ENCODE data around the gene ATF6B.

DNA sequence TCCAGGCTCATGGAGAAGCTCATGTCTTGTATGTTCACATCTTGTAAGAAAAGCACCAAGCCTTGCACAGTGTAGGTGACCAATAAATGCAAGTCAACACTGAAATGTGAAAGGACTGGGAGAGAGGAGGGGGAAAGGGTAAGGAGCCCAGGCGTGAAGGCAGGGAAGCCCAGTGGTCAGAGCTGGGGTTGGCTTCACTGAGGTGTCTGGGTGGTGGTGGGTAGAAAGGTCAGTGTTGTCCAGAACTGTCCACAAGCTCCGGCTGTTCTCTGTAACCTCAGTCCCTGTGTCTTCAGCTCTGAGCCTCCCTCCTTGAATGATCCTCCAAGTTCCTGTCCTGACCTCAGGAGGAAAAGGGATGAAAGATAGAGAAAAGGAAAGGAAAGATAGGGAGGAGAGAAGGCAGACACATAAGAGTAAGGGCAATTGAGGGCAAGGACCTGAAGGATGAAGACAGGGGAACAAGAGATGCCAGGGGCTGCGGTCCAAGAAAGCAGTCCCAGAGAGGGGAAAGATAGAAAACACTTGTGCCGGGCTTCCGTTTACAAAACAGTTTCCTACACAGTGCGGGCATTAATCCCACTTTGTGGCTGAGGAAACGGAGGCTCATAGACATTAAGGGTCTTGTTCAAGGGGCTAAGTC, 16.5 kb downstream of the ATF6B start:
- TF ChIP-seq, protein P1, sequence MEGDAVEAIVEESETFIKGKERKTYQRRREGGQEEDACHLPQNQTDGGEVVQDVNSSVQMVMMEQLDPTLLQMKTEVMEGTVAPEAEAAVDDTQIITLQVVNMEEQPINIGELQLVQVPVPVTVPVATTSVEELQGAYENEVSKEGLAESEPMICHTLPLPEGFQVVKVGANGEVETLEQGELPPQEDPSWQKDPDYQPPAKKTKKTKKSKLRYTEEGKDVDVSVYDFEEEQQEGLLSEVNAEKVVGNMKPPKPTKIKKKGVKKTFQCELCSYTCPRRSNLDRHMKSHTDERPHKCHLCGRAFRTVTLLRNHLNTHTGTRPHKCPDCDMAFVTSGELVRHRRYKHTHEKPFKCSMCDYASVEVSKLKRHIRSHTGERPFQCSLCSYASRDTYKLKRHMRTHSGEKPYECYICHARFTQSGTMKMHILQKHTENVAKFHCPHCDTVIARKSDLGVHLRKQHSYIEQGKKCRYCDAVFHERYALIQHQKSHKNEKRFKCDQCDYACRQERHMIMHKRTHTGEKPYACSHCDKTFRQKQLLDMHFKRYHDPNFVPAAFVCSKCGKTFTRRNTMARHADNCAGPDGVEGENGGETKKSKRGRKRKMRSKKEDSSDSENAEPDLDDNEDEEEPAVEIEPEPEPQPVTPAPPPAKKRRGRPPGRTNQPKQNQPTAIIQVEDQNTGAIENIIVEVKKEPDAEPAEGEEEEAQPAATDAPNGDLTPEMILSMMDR (IDR thresholded peaks at IDR 0.05), result no peak
- no peak for TF ChIP-seq EP300 (IDR thresholded peaks at IDR 0.05)
- TF ChIP-seq POLR2A (IDR thresholded peaks at IDR 0.05), result no peak
